Transverse colon (tissue), 4 donors: ENCODE measurements around the gene SF1. TPM values are rescaled to one million over a fixed set of nuclear protein-coding genes. Genes with fewer than 3 reads are reported as not detected.

Experiments
- DNase-seq: peaks from one replicate; pipeline ENCODE4 v3.0.0-alpha.2; 2019
- H3K27ac ChIP-seq, 4 donors: fragments of 200-600 bp; sonication (generic); 2 replicates each; pipeline ENCODE4 v1.5.1; 2016 to 2018; ENCODE audit warnings: inconsistent platforms in 4 of 4
- H3K27me3 ChIP-seq: fragments of 200-600 bp; sonication (generic); 2 replicates; pipeline ENCODE4 v1.5.1; 2017; ENCODE audit warnings: inconsistent platforms
- H3K36me3 ChIP-seq, 4 donors: fragments of 200-600 bp; sonication (generic); 2 replicates each; pipeline ENCODE4 v1.5.1; 2017 to 2019; ENCODE audit warnings: inconsistent platforms in 4 of 4
- H3K4me1 ChIP-seq, 4 donors: fragments of 200-600 bp; sonication (generic); 2 replicates each; pipeline ENCODE4 v1.5.1; 2017 to 2020; ENCODE audit warnings: inconsistent platforms in 4 of 4
- H3K4me3 ChIP-seq, 4 donors: fragments of 200-600 bp; sonication (generic); 1 replicate in 1 of 4; 2 replicates in 3 of 4; pipeline versions ENCODE4 v1.5.1 to v1.6.1; 2017 to 2019; ENCODE audit warnings: inconsistent platforms in 4 of 4
- H3K9me3 ChIP-seq, 2 donors: fragments of 200-600 bp; sonication (generic); 2 replicates each; pipeline ENCODE4 v1.5.1; 2017 to 2019; ENCODE audit warnings: inconsistent platforms in 2 of 2
- EP300 ChIP-seq: sonication (generic); formaldehyde crosslinking; IDR thresholded peaks from one replicate; pipeline ENCODE4 v1.6.1; 2017; ENCODE audit warnings: antibody characterized with exemption, low read depth
- POLR2A ChIP-seq: fragments of 450-650 bp; IDR thresholded peaks from one replicate; pipeline ENCODE4 v1.6.1; 2016; ENCODE audit warnings: antibody characterized with exemption, mild to moderate bottlenecking, moderate library complexity
- POLR2AphosphoS5 ChIP-seq, 3 donors: sonication (generic); formaldehyde crosslinking; IDR thresholded peaks; one replicate each; pipeline ENCODE4 v1.6.1; 2016; ENCODE audit warnings: antibody characterized with exemption in 3 of 3
- WGBS, 2 donors: methylation state at CpG; one replicate each; pipeline ENCODE4 v1.1.5; 2018; ENCODE audit warnings: low coverage in 1 of 2; 5-methylcytosine and 5-hydroxymethylcytosine counted together
- in situ Hi-C, 4 donors: fragments of 200-750 bp; cut with MboI; loops; one replicate each; pipeline versions ENCODE4 v1.15.0 to v1.15.1; 2017; ENCODE audit warnings: low sequenced_read_pairs in 3 of 4, low pct_ligation_motif_present in 1 of 4, low pct_unique_long_range_greater_than_20kb in 1 of 4
- intact Hi-C: fragments of 100-400 bp; cut with DNase I; formaldehyde crosslinking; loops from one replicate; pipeline ENCODE4 v1.15.1; 2023; ENCODE audit warnings: low total_unique reads
- total RNA-seq, 4 donors: library from RNA; depleted of rRNA; stranded (reverse); fragments of >200 nt; gene quantifications; one replicate each; pipeline ENCODE4 v1.1.0, GENCODE V29; 2016
- TF ChIP-seq, protein P1 (sequence below), 5 experiments: fragments of 200-600 bp in 3 of 5; fragments of 450-650 bp in 2 of 5; sonication (generic) in 3 of 5; IDR thresholded peaks; 1 replicate in 2 of 5; 2 replicates in 3 of 5; pipeline ENCODE4 v1.5.1; 2016 to 2017; ENCODE audit warnings: antibody characterized with exemption in 5 of 5, inconsistent platforms in 3 of 5, mild to moderate bottlenecking in 2 of 5, moderate library complexity in 1 of 5

The SF1 gene
- total RNA-seq, 4 donors from 2014 or later, result 196 to 458 (median 377) TPM

DNA sequence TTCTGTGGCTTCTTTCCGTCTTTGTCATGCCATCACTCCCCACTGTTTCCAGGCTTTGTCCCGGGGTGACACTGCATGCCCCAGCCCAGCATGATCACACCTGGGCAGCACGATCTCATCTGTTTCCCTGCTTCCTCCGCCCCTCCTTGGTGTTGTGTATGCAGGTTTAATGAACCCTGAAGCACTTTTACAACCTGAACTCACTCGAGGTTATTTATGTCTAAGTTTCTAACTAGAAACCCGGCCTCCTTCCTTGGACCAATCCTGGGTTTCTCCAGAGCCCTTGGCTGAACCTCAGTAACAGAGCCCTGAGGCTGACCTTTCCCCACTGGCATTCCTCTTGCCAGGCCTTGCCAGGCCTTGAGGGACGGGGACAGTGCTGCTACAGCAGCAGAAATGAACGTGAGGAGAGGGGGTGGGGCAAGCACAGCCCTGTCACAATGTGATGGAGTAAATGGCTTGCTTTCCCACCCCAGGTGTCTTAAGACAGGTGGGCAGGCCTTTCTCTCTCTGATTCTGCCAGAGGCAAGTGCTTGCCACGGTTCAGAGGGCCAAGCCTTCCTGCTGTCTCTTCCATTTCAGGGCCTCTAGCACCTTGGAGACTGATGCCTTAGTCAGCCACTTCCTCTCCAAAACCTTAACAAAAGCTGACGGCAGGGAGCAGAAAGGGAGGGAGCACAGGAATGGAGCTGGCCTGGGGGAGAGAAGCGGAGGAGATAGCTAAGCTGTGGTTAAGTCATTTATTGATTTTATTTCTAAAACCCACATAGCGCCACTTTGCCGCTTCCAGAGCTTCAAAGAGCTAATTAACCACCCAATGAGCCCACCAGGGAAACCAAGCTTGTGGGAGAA, 15.4 kb downstream of the SF1 start:
- 41 to 50% methylated on average over 11 to 13 of the region's 13 CpGs for WGBS, 2 donors
- in situ Hi-C loops, result no loop called here
- peaks cover 15 to 61% (median 27%) of the 10 kb centered on the region in 4 donors for H3K4me1 ChIP-seq

DNA sequence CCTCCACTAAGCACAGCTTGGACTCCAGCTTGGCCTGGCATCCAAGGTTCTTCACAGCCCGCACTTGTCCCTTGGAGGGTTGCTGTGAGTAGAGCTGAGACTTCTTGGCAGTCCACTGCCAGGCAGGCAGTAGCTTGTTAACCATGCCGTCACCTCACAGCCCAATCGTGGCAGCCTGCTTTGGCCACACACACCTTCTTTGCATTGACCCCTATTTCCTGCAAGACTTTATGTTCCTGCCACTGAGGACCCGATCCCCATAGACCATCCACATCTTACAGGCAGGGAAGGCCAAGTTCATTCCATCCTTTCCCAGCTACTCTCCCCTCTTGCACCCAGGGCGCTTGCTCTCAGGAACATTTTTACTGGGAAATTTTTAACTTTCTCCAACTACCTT, 16.1 kb downstream of the SF1 start:
- 73 to 74% methylated on average over 2 to 5 of the region's 5 CpGs for WGBS, 2 donors
- peak overlapping the region; percentile 58 to 78 (median 69) for H3K27ac ChIP-seq
- in situ Hi-C loops, result no loop called here
- DNase-seq, result no peak
- TF ChIP-seq POLR2AphosphoS5 (IDR thresholded peaks at IDR 0.05) (peak in 2 of 3 donors; percentile 2 to 18), POLR2A (no peak)
- H3K4me1 ChIP-seq, result peaks cover 15 to 61% (median 27%) of the 10 kb centered on the region in 4 donors
- no peak overlapping the region for H3K4me3 ChIP-seq
- intact Hi-C loops, result no loop called here
- no peaks in the 10 kb centered on the region for H3K9me3 ChIP-seq
- peaks cover 0 to 36% (median 21%) of the 10 kb centered on the region in 4 donors for H3K36me3 ChIP-seq
- no peaks in the 10 kb centered on the region for H3K27me3 ChIP-seq

More for the DNA sequence above, 15.4 kb downstream of the SF1 start:
- Histone ChIP-seq H3K36me3 (peaks cover 0 to 41% (median 26%) of the 10 kb centered on the region in 4 donors), H3K27me3 (no peaks in the 10 kb centered on the region), H3K4me3 (no peak overlapping the region), H3K9me3 (no peaks in the 10 kb centered on the region), H3K27ac (peak overlapping the region; percentile 58 to 78 (median 69))
- TF ChIP-seq EP300, result no peak
- TF ChIP-seq POLR2A, result no peak
- TF ChIP-seq, protein P1, sequence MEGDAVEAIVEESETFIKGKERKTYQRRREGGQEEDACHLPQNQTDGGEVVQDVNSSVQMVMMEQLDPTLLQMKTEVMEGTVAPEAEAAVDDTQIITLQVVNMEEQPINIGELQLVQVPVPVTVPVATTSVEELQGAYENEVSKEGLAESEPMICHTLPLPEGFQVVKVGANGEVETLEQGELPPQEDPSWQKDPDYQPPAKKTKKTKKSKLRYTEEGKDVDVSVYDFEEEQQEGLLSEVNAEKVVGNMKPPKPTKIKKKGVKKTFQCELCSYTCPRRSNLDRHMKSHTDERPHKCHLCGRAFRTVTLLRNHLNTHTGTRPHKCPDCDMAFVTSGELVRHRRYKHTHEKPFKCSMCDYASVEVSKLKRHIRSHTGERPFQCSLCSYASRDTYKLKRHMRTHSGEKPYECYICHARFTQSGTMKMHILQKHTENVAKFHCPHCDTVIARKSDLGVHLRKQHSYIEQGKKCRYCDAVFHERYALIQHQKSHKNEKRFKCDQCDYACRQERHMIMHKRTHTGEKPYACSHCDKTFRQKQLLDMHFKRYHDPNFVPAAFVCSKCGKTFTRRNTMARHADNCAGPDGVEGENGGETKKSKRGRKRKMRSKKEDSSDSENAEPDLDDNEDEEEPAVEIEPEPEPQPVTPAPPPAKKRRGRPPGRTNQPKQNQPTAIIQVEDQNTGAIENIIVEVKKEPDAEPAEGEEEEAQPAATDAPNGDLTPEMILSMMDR (IDR thresholded peaks at IDR 0.05), result no peak
- TF ChIP-seq POLR2AphosphoS5 (IDR thresholded peaks at IDR 0.05), result no peak
- no peak for DNase-seq
- intact Hi-C loops, result no loop called here

DNA sequence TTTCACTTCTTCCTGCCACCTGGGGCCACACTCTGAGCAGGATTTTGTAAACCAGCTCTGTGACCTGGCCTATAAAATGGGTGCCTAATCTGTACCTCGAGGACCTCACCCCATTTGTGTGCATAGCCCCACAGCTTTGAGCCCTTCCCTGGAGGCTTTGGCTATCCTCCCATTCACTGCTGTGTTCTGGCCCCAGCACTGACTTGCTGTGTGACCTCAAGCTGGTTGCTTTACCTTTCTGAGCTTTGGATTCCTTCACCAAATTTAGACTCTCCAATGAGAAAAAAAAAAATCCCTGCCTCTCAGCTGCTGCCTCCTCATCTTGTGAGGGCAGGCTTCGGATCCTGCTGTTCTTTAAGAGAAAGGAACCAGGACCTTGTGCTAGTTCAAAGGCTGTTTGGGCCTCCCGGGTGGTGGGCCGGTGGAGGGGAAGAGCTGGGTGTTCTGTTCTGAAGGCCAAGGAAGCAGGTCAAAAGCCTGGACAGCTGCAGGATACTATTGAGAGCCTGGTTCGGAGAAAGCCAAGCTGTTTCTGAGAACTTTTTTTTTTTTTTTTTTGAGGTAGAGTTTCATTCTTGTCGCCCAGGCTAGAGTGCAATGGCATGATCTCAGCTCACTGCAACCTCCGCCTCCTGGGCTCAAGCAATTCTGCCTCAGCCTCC, 17.5 kb downstream of the SF1 start:
- intact Hi-C loops (no loop called here), in situ Hi-C loops (no loop called here)
- WGBS, 2 donors, result 56 to 57% methylated on average over 6 to 7 of the region's 7 CpGs
- no peaks in the 10 kb centered on the region for H3K27me3 ChIP-seq
- H3K27ac ChIP-seq, result peak overlapping the region; percentile 23 to 78 (median 73)
- no peaks in the 10 kb centered on the region for H3K9me3 ChIP-seq
- peaks cover 0 to 23% (median 11%) of the 10 kb centered on the region in 4 donors for H3K36me3 ChIP-seq
- peaks cover 15 to 61% (median 27%) of the 10 kb centered on the region in 4 donors for H3K4me1 ChIP-seq
- no peak overlapping the region for H3K4me3 ChIP-seq
- no peak for DNase-seq
- TF ChIP-seq EP300 (no peak), POLR2A (peak; percentile 18)

DNA sequence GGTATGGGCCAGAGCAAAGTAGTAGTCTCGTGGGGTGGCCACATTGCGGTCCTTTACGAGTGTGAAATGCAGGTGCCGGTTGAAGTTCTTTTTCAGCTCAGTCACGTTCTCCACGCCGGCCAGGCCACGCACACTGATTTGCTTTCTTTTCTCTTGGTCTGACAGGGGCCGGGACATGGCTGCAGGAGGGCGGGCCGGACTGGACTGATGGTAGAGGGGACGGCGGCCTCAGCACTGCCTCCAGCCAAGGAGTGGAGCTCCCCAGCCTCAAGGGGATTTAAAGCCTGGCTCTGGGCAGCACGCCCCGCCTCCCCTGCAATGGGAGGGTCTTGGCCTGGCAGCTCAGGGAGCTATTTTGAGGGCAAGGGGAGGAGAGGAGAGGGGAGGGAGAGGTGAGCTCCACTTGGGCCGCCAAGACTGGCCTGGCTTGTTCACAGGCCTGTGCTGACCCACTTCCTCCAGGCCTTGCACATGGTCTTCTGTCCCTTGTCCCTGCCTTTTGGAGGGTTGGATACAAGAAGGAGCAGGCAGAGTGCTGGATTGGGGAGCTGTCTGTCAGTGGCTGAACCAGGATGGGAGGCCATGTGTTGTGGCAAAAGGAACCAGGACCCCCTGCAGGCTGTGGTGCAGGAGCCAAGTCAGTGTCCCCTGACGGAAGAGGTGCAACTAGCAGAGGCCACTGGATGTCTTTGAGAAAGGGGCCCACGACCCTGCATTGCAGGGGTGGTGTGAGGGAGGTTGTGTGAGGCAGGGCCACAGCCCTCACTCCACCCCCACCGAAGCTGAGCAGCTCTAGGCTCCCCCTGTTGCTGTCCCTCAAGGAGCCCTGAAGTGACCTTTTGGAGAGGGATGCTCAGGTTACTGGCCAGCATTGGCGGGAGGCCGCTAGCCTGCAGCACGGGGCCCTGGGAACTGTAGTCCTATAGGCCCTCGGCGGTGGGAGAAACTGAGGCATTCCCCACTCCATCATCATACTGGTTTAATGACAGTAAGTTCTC, 18.3 kb downstream of the SF1 start, which contains the start of gene PYGM:
Gene PYGM (minus strand): TSS at position 253 of the 998 bp plus-strand sequence. CDS start 76 bp downstream, at position 177.
- Histone ChIP-seq H3K36me3 (peaks cover 0 to 14% (median 6%) of the 10 kb centered on the region in 4 donors), H3K9me3 (no peaks in the 10 kb centered on the region), H3K27me3 (no peaks in the 10 kb centered on the region), H3K27ac (peak within 1 kb of the TSS; percentile 54 to 78 (median 73)), H3K4me1 (peaks cover 15 to 55% (median 27%) of the 10 kb centered on the region in 4 donors), H3K4me3 (peak within 1 kb of the TSS in 2 of 4 donors; percentile 10 to 12)
- WGBS, 2 donors, result 70% methylated on average over 23 of the region's 24 CpGs; no CpG with 5 or more reads in 1 of the 2 donors
- in situ Hi-C loops, result no loop called here
- DNase-seq, result no peak
- TF ChIP-seq POLR2AphosphoS5 (IDR thresholded peaks at IDR 0.05) (peak in 2 of 3 donors; percentile 33 to 45), EP300 (no peak), POLR2A (no peak)
- TF ChIP-seq, protein P1 (IDR thresholded peaks at IDR 0.05), result no peak
- intact Hi-C loops, result no loop called here
